ENCODE data around the gene GAREM1.
"Not testable (repeated sequence)": the region's sequence is repeated elsewhere in the genome, so short reads cannot be mapped to it uniquely, and the experiment has no call there.

Gene GAREM1

GRCh38 chr18:32238635-32239268 lies 231.9 kb downstream of the GAREM1 start:
- Histone ChIP-seq H2BK15ac (ENCODE audit: low read length) (no peak overlapping the region), H3K9ac (ENCODE audit: low read depth, low read length, poor library complexity) (no peak overlapping the region), H3K9me3 (replicated peaks in 1 of 2; ENCODE audit: control insufficient read depth in 2 of 2, insufficient read depth in 1 of 2, low read depth in 1 of 2, low read length in 2 of 2) (peaks cover 0 to 2% of the 10 kb centered on the region in 2 donors), H2AK5ac (ENCODE audit: low read depth, low read length) (no peak overlapping the region), H3K18ac (ENCODE audit: low read length) (peak overlapping the region; percentile 49), H2AFZ (ENCODE audit: low read length) (peak overlapping the region; percentile 39), H3K4me2 (ENCODE audit: insufficient read depth, low read length, poor library complexity, severe bottlenecking) (no peak overlapping the region), H4K91ac (ENCODE audit: low read depth, low read length, poor library complexity) (no peak overlapping the region), H3K36me3 (replicated peaks in 1 of 2; ENCODE audit: control insufficient read depth in 2 of 2, insufficient read depth in 2 of 2, low read length in 2 of 2) (no peaks in the 10 kb centered on the region), H3K4me3 (ENCODE audit: low read length in 2 of 2) (no peak overlapping the region), H2BK12ac (ENCODE audit: low read length) (no peak overlapping the region), H3K27ac (replicated peaks; ENCODE audit: low read length) (no peak overlapping the region), H3K14ac (ENCODE audit: low read length) (no peak overlapping the region), H3K27me3 (ENCODE audit: control insufficient read depth in 3 of 3, insufficient read depth in 3 of 3, low read depth in 1 of 3, low read length in 3 of 3) (peaks cover 0 to 4% (median 0%) of the 10 kb centered on the region in 3 experiments), H2BK120ac (ENCODE audit: low read depth, low read length) (no peak overlapping the region), H3K79me1 (ENCODE audit: low read depth, low read length) (no peaks in the 10 kb centered on the region), H3K23ac (ENCODE audit: low read depth, low read length, poor library complexity) (no peak overlapping the region), H4K8ac (ENCODE audit: low read depth, low read length) (no peak overlapping the region), H2BK5ac (ENCODE audit: low read length) (no peak overlapping the region), H3K4me1 (ENCODE audit: control insufficient read depth in 2 of 2, insufficient read depth in 1 of 2, low read depth in 1 of 2, low read length in 2 of 2) (peaks cover 0 to 2% of the 10 kb centered on the region in 2 donors), H3K4ac (ENCODE audit: low read length) (no peak overlapping the region)
- DNase-seq (ENCODE audit: low spot score): no peak
- WGBS, 2 donors (ENCODE audit: extremely low coverage in 2 of 2, insufficient read length in 2 of 2, insufficient replicate concordance in 1 of 2): no CpG with 5 or more reads among the region's 5 CpGs

DNA sequence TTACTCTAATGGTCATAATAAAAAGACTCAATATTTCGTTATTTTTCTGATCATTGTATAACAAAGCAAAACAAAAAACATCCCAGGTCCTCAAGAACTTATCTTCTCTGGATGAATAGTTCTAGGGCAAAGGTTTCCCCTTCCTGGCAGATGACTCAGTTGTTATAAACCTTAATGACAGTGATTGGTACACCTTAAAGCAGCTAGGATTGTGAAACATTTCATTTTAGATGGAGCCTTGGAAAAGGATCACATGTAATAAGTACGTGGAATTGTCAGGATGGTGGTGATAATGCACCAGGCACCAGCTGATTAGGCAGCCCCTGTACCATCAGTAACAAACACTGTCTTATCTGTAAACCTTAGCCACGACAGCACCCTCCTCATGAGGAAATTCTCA lies 233.6 kb downstream of the GAREM1 start:
- Histone ChIP-seq H3K14ac (ENCODE audit: low read length) (no peak overlapping the region), H4K91ac (ENCODE audit: low read depth, low read length, poor library complexity) (no peak overlapping the region), H4K8ac (ENCODE audit: low read depth, low read length) (no peak overlapping the region), H3K36me3 (replicated peaks in 1 of 2; ENCODE audit: control insufficient read depth in 2 of 2, insufficient read depth in 2 of 2, low read length in 2 of 2) (no peaks in the 10 kb centered on the region), H3K23ac (ENCODE audit: low read depth, low read length, poor library complexity) (no peak overlapping the region), H3K27ac (replicated peaks; ENCODE audit: low read length) (no peak overlapping the region), H2AFZ (ENCODE audit: low read length) (no peak overlapping the region), H3K9me3 (replicated peaks in 1 of 2; ENCODE audit: control insufficient read depth in 2 of 2, insufficient read depth in 1 of 2, low read depth in 1 of 2, low read length in 2 of 2) (no peaks in the 10 kb centered on the region), H3K4me1 (ENCODE audit: control insufficient read depth in 2 of 2, insufficient read depth in 1 of 2, low read depth in 1 of 2, low read length in 2 of 2) (peaks cover 0 to 2% of the 10 kb centered on the region in 2 donors), H3K4ac (ENCODE audit: low read length) (no peak overlapping the region), H2AK5ac (ENCODE audit: low read depth, low read length) (no peak overlapping the region), H2BK120ac (ENCODE audit: low read depth, low read length) (no peak overlapping the region), H2BK5ac (ENCODE audit: low read length) (no peak overlapping the region), H3K79me1 (ENCODE audit: low read depth, low read length) (no peaks in the 10 kb centered on the region), H3K4me2 (ENCODE audit: insufficient read depth, low read length, poor library complexity, severe bottlenecking) (no peak overlapping the region), H2BK15ac (ENCODE audit: low read length) (no peak overlapping the region), H3K27me3 (ENCODE audit: control insufficient read depth in 3 of 3, insufficient read depth in 3 of 3, low read depth in 1 of 3, low read length in 3 of 3) (no peaks in the 10 kb centered on the region), H2BK12ac (ENCODE audit: low read length) (no peak overlapping the region), H3K4me3 (ENCODE audit: low read length in 2 of 2) (no peak overlapping the region), H3K9ac (ENCODE audit: low read depth, low read length, poor library complexity) (no peak overlapping the region), H3K18ac (ENCODE audit: low read length) (no peak overlapping the region)
- DNase-seq (ENCODE audit: low spot score): no peak
- WGBS, 2 donors (ENCODE audit: extremely low coverage in 2 of 2, insufficient read length in 2 of 2, insufficient replicate concordance in 1 of 2): no CpG with 5 or more reads among the region's 3 CpGs

DNA sequence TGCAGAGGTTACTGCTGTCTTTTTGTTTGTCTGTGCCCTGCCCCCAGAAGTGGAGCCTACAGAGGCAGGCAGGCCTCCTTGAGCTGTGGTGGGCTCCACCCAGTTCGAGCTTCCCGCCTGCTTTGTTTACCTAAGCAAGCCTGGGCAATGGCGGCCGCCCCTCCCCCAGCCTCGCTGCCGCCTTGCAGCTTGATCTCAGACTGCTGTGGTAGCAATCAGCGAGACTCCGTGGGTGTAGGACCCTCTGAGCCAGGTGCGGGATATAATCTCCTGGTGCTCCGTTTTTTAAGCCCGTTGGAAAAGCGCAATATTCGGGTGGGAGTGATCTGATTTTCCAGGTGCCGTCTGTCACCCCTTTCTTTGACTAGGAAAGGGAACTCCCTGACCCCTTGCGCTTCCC lies 237.3 kb downstream of the GAREM1 start:
- not testable (repeated sequence) for H2BK12ac ChIP-seq (ENCODE audit: low read length); H3K27ac ChIP-seq (replicated peaks; ENCODE audit: low read length); H3K27me3 ChIP-seq (ENCODE audit: control insufficient read depth in 3 of 3, insufficient read depth in 3 of 3, low read depth in 1 of 3, low read length in 3 of 3); H2AK5ac ChIP-seq (ENCODE audit: low read depth, low read length); H3K14ac ChIP-seq (ENCODE audit: low read length); H2BK120ac ChIP-seq (ENCODE audit: low read depth, low read length); H4K8ac ChIP-seq (ENCODE audit: low read depth, low read length); H3K4me3 ChIP-seq (ENCODE audit: low read length in 2 of 2); H3K4ac ChIP-seq (ENCODE audit: low read length); H3K4me1 ChIP-seq (ENCODE audit: control insufficient read depth in 2 of 2, insufficient read depth in 1 of 2, low read depth in 1 of 2, low read length in 2 of 2); H3K23ac ChIP-seq (ENCODE audit: low read depth, low read length, poor library complexity); H2BK15ac ChIP-seq (ENCODE audit: low read length); H3K36me3 ChIP-seq (replicated peaks in 1 of 2; ENCODE audit: control insufficient read depth in 2 of 2, insufficient read depth in 2 of 2, low read length in 2 of 2); H3K18ac ChIP-seq (ENCODE audit: low read length); H2AFZ ChIP-seq (ENCODE audit: low read length); H4K91ac ChIP-seq (ENCODE audit: low read depth, low read length, poor library complexity); H2BK5ac ChIP-seq (ENCODE audit: low read length); DNase-seq (ENCODE audit: low spot score); H3K4me2 ChIP-seq (ENCODE audit: insufficient read depth, low read length, poor library complexity, severe bottlenecking); H3K79me1 ChIP-seq (ENCODE audit: low read depth, low read length); H3K9ac ChIP-seq (ENCODE audit: low read depth, low read length, poor library complexity); H3K9me3 ChIP-seq (replicated peaks in 1 of 2; ENCODE audit: control insufficient read depth in 2 of 2, insufficient read depth in 1 of 2, low read depth in 1 of 2, low read length in 2 of 2)
- no CpG with 5 or more reads among the region's 15 CpGs for WGBS, 2 donors (ENCODE audit: extremely low coverage in 2 of 2, insufficient read length in 2 of 2, insufficient replicate concordance in 1 of 2)

GRCh38 chr18:32219431-32220018 lies 251.2 kb downstream of the GAREM1 start:
- no peak overlapping the region for H2BK12ac ChIP-seq (ENCODE audit: low read length)
- no peak overlapping the region for H2AK5ac ChIP-seq (ENCODE audit: low read depth, low read length)
- H3K18ac ChIP-seq (ENCODE audit: low read length): no peak overlapping the region
- no peak overlapping the region for H4K91ac ChIP-seq (ENCODE audit: low read depth, low read length, poor library complexity)
- H2BK5ac ChIP-seq (ENCODE audit: low read length): no peak overlapping the region
- H3K36me3 ChIP-seq (replicated peaks in 1 of 2; ENCODE audit: control insufficient read depth in 2 of 2, insufficient read depth in 2 of 2, low read length in 2 of 2): no peaks in the 10 kb centered on the region
- no peak overlapping the region for H3K4me2 ChIP-seq (ENCODE audit: insufficient read depth, low read length, poor library complexity, severe bottlenecking)
- H3K27ac ChIP-seq (replicated peaks; ENCODE audit: low read length): no peak overlapping the region
- no peaks in the 10 kb centered on the region for H3K79me1 ChIP-seq (ENCODE audit: low read depth, low read length)
- H3K4me3 ChIP-seq (ENCODE audit: low read length in 2 of 2): no peak overlapping the region
- no peak overlapping the region for H2BK120ac ChIP-seq (ENCODE audit: low read depth, low read length)
- no peak overlapping the region for H2BK15ac ChIP-seq (ENCODE audit: low read length)
- H3K9me3 ChIP-seq (replicated peaks in 1 of 2; ENCODE audit: control insufficient read depth in 2 of 2, insufficient read depth in 1 of 2, low read depth in 1 of 2, low read length in 2 of 2): no peaks in the 10 kb centered on the region
- no peak overlapping the region for H3K4ac ChIP-seq (ENCODE audit: low read length)
- H3K14ac ChIP-seq (ENCODE audit: low read length): no peak overlapping the region
- no peaks in the 10 kb centered on the region for H3K27me3 ChIP-seq (ENCODE audit: control insufficient read depth in 3 of 3, insufficient read depth in 3 of 3, low read depth in 1 of 3, low read length in 3 of 3)
- no peak overlapping the region for H3K9ac ChIP-seq (ENCODE audit: low read depth, low read length, poor library complexity)
- H4K8ac ChIP-seq (ENCODE audit: low read depth, low read length): no peak overlapping the region
- H3K23ac ChIP-seq (ENCODE audit: low read depth, low read length, poor library complexity): no peak overlapping the region
- no CpG with 5 or more reads among the region's 3 CpGs for WGBS, 2 donors (ENCODE audit: extremely low coverage in 2 of 2, insufficient read length in 2 of 2, insufficient replicate concordance in 1 of 2)
- H2AFZ ChIP-seq (ENCODE audit: low read length): no peak overlapping the region
- H3K4me1 ChIP-seq (ENCODE audit: control insufficient read depth in 2 of 2, insufficient read depth in 1 of 2, low read depth in 1 of 2, low read length in 2 of 2): no peaks in the 10 kb centered on the region
- DNase-seq (ENCODE audit: low spot score): no peak

Measured in neuronal stem cell (in vitro differentiated cells).